Neural cell (in vitro differentiated cells): ENCODE data around the gene IL3. TPM values are rescaled to one million over a fixed set of nuclear protein-coding genes. Genes with fewer than 3 reads are reported as not detected.

ENCODE experiments used
- H2AFZ ChIP-seq: fragments of 200-600, 300-800 bp; sonication (generic), shearing (Covaris generic); 2 replicates; pipeline ENCODE4 v1.6.0; 2014; ENCODE audit warnings: low read depth, mild to moderate bottlenecking, antibody characterized with exemption, low read length, moderate library complexity
- H3F3A ChIP-seq: fragments of 200-600 bp; shearing (Covaris generic); 2 replicates; pipeline ENCODE4 v1.6.1; 2016; ENCODE audit warnings: mild to moderate bottlenecking, moderate library complexity, mixed read lengths, antibody characterized with exemption, low read length; ENCODE audit not compliant: insufficient read depth, poor library complexity, severe bottlenecking
- H3K27ac ChIP-seq: fragments of 200-600, 300-800 bp; sonication (generic), shearing (Covaris generic); 2 replicates; pipeline ENCODE4 v1.5.1; 2014; ENCODE audit warnings: mild to moderate bottlenecking, low read length, moderate library complexity
- H3K27me3 ChIP-seq: fragments of 300-800, 200-600 bp; sonication (generic), shearing (Covaris generic); 2 replicates; pipeline ENCODE4 v1.6.0; 2014; ENCODE audit warnings: mild to moderate bottlenecking, low read depth, low read length, moderate library complexity; ENCODE audit not compliant: insufficient read depth
- H3K36me3 ChIP-seq: fragments of 300-800, 200-600 bp; sonication (generic), shearing (Covaris generic); 2 replicates; pipeline ENCODE4 v1.5.1; 2014; ENCODE audit warnings: mild to moderate bottlenecking, antibody characterized with exemption, low read length, moderate library complexity; ENCODE audit not compliant: insufficient read depth
- H3K4me2 ChIP-seq: fragments of 300-800, 200-600 bp; sonication (generic), shearing (Covaris generic); 2 replicates; pipeline ENCODE4 v1.6.0; 2014; ENCODE audit warnings: mild to moderate bottlenecking, low read length
- H3K4me3 ChIP-seq: fragments of 300-800, 200-600 bp; sonication (generic), shearing (Covaris generic); 2 replicates; pipeline ENCODE4 v1.5.1; 2014; ENCODE audit warnings: mild to moderate bottlenecking, low read length, moderate library complexity
- H3K79me2 ChIP-seq: fragments of 200-600 bp; shearing (Covaris generic); replicated peaks from 2 replicates; pipeline ENCODE4 v1.6.0; 2014; ENCODE audit warnings: mild to moderate bottlenecking, low read length, moderate library complexity; ENCODE audit not compliant: insufficient read depth
- H3K9ac ChIP-seq: fragments of 300-800, 200-600 bp; sonication (generic), shearing (Covaris generic); 2 replicates; pipeline ENCODE4 v1.6.1; 2016; ENCODE audit warnings: mild to moderate bottlenecking, low read length, mixed read lengths
- H3K9me2 ChIP-seq: fragments of 200-600 bp; shearing (Covaris generic); 2 replicates; pipeline ENCODE4 v1.6.1; 2016; ENCODE audit warnings: mild to moderate bottlenecking, low read length, mixed read lengths; ENCODE audit not compliant: insufficient read depth
- H3K9me3 ChIP-seq: fragments of 200-600, 300-800 bp; sonication (generic), shearing (Covaris generic); 2 replicates; pipeline ENCODE4 v1.6.1; 2016; ENCODE audit warnings: mild to moderate bottlenecking, mixed run types, low read length, moderate library complexity, mixed read lengths
- H4K20me1 ChIP-seq: fragments of 200-600 bp; shearing (Covaris generic); 2 replicates; pipeline ENCODE4 v1.6.1; 2016; ENCODE audit warnings: mild to moderate bottlenecking, mixed run types; ENCODE audit not compliant: insufficient read depth
- EP300 ChIP-seq: fragments of 450-650 bp; conservative IDR thresholded peaks from 2 replicates; pipeline ENCODE4 v1.6.1; 2014; ENCODE audit warnings: antibody characterized with exemption, mild to moderate bottlenecking, moderate library complexity; ENCODE audit not compliant: poor library complexity, severe bottlenecking
- EZH2 ChIP-seq: fragments of 200-600, 300-800 bp; shearing (Covaris generic), sonication (generic); IDR thresholded peaks from 2 replicates; pipeline ENCODE4 v1.6.1; 2014; ENCODE audit warnings: antibody characterized with exemption, low read length, borderline replicate concordance, mild to moderate bottlenecking; ENCODE audit not compliant: insufficient read depth, poor library complexity, severe bottlenecking
- MXI1 ChIP-seq: fragments of 450-650 bp; conservative IDR thresholded peaks from 2 replicates; pipeline ENCODE4 v1.6.1; 2014; ENCODE audit warnings: antibody characterized with exemption, mild to moderate bottlenecking; ENCODE audit not compliant: poor library complexity, severe bottlenecking
- POLR2AphosphoS5 ChIP-seq: IDR thresholded peaks from 2 replicates; pipeline ENCODE4 v1.6.1; 2012
- RAD21 ChIP-seq: fragments of 450-650 bp; conservative IDR thresholded peaks from 2 replicates; pipeline ENCODE4 v1.6.1; 2014; ENCODE audit warnings: antibody characterized with exemption, mild to moderate bottlenecking, moderate library complexity
- SMC3 ChIP-seq: fragments of 450-650 bp; conservative IDR thresholded peaks from 2 replicates; pipeline ENCODE4 v1.6.1; 2014; ENCODE audit warnings: antibody characterized with exemption, mild to moderate bottlenecking, moderate library complexity; ENCODE audit not compliant: poor library complexity
- TAF1 ChIP-seq: IDR thresholded peaks from 2 replicates; pipeline ENCODE4 v1.6.1; 2012; ENCODE audit warnings: low read depth
- polyA plus RNA-seq: library from polyadenylated mRNA; depleted of rRNA; stranded (reverse); fragments of >200 nt; gene quantifications from 2 replicates; pipeline ENCODE4 v1.2.3, GENCODE V29; 2014
- TF ChIP-seq, protein P1 (sequence below): IDR thresholded peaks from 2 replicates; pipeline ENCODE4 v1.6.1; 2012; ENCODE audit warnings: borderline replicate concordance
- TF ChIP-seq, protein P2 (sequence below): fragments of 450-650 bp; IDR thresholded peaks from 2 replicates; pipeline ENCODE4 v1.5.1; 2014; ENCODE audit warnings: antibody characterized with exemption, mild to moderate bottlenecking, moderate library complexity; ENCODE audit not compliant: poor library complexity, severe bottlenecking

Gene IL3
- polyA plus RNA-seq, 1 donor from 2014 or later: not detected

DNA sequence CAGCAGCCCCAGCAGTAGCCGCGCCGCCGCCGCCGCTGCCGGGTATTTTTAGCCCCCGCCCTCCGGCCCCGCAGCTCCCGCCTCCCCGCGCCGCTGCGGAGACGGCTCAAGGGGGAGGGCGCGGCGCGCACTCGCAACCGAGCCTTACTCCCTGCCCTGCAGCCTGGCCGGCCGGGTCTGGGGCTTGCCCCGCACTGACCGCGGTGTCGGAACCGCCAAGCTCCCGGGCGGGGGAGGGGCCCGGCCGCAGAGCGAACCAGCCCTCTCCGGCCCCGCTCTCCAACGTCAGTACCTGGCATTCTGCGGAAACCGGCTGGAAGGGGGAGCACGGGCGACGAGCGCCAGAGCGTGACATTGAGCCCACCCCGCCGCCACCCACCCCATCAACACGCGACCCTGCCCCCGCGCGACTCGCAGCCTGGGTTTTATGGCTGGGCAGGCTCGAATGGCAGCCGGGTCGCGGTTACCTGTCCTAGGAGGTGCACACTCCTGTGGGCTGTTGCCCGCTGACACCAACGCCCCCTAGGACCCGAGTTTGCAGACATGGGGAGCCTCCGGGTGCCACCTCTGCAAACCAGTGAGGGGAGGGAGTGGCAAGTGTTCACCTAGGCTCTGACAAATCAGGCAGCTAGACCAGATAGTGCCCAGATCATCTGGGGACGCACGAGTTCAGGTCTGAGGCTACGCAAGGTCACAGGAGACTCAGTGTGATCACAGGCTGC, 48.7 kb upstream of the IL3 start, which contains the start of gene ACSL6:
Gene ACSL6 (minus strand): TSS at position 37 of the 722 bp plus-strand sequence. CDS start 105 bp downstream, outside the sequence.
- Histone ChIP-seq H3K9ac (peak within 1 kb of the TSS; percentile 82), H3K4me3 (peak within 1 kb of the TSS; percentile 94), H3K4me2 (peak within 1 kb of the TSS; percentile 86), H3F3A (no peaks in the 10 kb centered on the region), H3K79me2 (no peaks in the 10 kb centered on the region), H4K20me1 (no peaks in the 10 kb centered on the region), H3K36me3 (no peaks in the 10 kb centered on the region), H2AFZ (peak within 1 kb of the TSS; percentile 79), H3K27me3 (peaks cover 21% of the 10 kb centered on the region), H3K27ac (no peak within 1 kb of the TSS), H3K9me3 (no peaks in the 10 kb centered on the region), H3K9me2 (no peaks in the 10 kb centered on the region)
- TF ChIP-seq, protein P1, sequence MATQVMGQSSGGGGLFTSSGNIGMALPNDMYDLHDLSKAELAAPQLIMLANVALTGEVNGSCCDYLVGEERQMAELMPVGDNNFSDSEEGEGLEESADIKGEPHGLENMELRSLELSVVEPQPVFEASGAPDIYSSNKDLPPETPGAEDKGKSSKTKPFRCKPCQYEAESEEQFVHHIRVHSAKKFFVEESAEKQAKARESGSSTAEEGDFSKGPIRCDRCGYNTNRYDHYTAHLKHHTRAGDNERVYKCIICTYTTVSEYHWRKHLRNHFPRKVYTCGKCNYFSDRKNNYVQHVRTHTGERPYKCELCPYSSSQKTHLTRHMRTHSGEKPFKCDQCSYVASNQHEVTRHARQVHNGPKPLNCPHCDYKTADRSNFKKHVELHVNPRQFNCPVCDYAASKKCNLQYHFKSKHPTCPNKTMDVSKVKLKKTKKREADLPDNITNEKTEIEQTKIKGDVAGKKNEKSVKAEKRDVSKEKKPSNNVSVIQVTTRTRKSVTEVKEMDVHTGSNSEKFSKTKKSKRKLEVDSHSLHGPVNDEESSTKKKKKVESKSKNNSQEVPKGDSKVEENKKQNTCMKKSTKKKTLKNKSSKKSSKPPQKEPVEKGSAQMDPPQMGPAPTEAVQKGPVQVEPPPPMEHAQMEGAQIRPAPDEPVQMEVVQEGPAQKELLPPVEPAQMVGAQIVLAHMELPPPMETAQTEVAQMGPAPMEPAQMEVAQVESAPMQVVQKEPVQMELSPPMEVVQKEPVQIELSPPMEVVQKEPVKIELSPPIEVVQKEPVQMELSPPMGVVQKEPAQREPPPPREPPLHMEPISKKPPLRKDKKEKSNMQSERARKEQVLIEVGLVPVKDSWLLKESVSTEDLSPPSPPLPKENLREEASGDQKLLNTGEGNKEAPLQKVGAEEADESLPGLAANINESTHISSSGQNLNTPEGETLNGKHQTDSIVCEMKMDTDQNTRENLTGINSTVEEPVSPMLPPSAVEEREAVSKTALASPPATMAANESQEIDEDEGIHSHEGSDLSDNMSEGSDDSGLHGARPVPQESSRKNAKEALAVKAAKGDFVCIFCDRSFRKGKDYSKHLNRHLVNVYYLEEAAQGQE: no peak
- TF ChIP-seq EP300 (peak; percentile 43), MXI1 (peak; percentile 36), RAD21 (no peak), POLR2AphosphoS5 (no peak), SMC3 (peak; percentile 21), TAF1 (no peak), EZH2 (no peak)
- TF ChIP-seq, protein P2, sequence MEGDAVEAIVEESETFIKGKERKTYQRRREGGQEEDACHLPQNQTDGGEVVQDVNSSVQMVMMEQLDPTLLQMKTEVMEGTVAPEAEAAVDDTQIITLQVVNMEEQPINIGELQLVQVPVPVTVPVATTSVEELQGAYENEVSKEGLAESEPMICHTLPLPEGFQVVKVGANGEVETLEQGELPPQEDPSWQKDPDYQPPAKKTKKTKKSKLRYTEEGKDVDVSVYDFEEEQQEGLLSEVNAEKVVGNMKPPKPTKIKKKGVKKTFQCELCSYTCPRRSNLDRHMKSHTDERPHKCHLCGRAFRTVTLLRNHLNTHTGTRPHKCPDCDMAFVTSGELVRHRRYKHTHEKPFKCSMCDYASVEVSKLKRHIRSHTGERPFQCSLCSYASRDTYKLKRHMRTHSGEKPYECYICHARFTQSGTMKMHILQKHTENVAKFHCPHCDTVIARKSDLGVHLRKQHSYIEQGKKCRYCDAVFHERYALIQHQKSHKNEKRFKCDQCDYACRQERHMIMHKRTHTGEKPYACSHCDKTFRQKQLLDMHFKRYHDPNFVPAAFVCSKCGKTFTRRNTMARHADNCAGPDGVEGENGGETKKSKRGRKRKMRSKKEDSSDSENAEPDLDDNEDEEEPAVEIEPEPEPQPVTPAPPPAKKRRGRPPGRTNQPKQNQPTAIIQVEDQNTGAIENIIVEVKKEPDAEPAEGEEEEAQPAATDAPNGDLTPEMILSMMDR: peak; percentile 43

DNA sequence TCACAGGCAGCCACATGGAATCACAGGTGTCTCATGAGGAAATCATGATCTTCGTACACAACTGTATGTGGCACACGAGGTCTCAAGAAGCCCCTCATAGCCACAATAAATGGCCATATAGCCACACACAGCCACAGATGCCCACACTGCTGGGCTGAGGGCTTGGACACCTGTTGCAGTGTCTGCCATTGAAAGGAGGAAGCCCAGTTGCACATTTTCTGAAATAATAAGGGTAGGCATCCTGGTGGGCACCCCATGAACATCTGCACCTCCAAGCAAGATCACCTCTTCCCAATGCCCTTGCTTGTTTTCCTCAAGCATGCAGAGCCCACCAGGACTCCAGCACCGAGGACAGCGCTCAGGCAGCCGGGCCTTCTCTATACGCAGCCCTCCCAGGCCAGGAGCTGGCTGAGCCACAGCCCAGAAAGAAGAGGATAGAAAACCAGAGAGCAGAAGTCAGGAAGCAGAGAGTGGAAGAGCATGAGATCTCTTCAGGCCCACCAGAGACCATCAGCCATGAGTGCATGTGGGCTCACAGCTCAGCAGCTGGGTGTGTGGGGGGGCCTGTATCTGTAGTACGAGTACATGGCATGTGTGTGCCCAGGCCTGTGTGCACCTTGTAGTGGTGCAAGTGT, 48.0 kb upstream of the IL3 start:
- peak overlapping the region; percentile 57 for H3K4me2 ChIP-seq
- no peak overlapping the region for H3K27ac ChIP-seq

More for the DNA sequence above, 48.0 kb upstream of the IL3 start:
- Histone ChIP-seq H3K27me3 (peaks cover 21% of the 10 kb centered on the region), H3K36me3 (no peaks in the 10 kb centered on the region), H3K9me2 (no peaks in the 10 kb centered on the region), H3F3A (no peaks in the 10 kb centered on the region), H4K20me1 (no peaks in the 10 kb centered on the region), H3K9me3 (no peaks in the 10 kb centered on the region), H3K4me3 (peak overlapping the region; percentile 94), H3K79me2 (no peaks in the 10 kb centered on the region), H3K9ac (peak overlapping the region; percentile 82), H2AFZ (no peak overlapping the region)
- no peak for TF ChIP-seq RAD21
- TF ChIP-seq, protein P2: no peak
- no peak for TF ChIP-seq EP300
- TF ChIP-seq POLR2AphosphoS5: no peak
- TF ChIP-seq, protein P1: no peak
